NCI-H1105 treated with DMSO at 0.1 percent for 48 hours (cell line): Measurements from ENCODE around the gene NRG2.

ENCODE experiments used
- DNase-seq: peaks from one replicate; lab custom pipeline; 2025; lab: John Stamatoyannopoulos, UW

The NRG2 gene

GRCh38 chr5:140042643-140043507, at the start of gene NRG2:
NRG2 (minus strand) TSS chr5:140043299.
- peak; percentile 60 for DNase-seq

- no peak for DNase-seq
These were observed 47.2 kb upstream of the NRG2 start for GRCh38 chr5:140090251-140090650.

GRCh38 chr5:140084541-140084940, 41.4 kb upstream of the NRG2 start:
- DNase-seq: no peak

- DNase-seq: no peak
These were observed 40.6 kb upstream of the NRG2 start for GRCh38 chr5:140083650-140084049.

GRCh38 chr5:140083120-140083519, 40.0 kb upstream of the NRG2 start:
- no peak for DNase-seq

- no peak for DNase-seq
These were observed 33.7 kb upstream of the NRG2 start for GRCh38 chr5:140076788-140077187.

GRCh38 chr5:140076142-140076541, 33.0 kb upstream of the NRG2 start:
- DNase-seq: no peak

GRCh38 chr5:140075371-140075770, 32.3 kb upstream of the NRG2 start:
- no peak for DNase-seq

GRCh38 chr5:140073296-140073695, 30.2 kb upstream of the NRG2 start:
- no peak for DNase-seq

GRCh38 chr5:140072812-140073211, 29.7 kb upstream of the NRG2 start:
- DNase-seq: no peak

GRCh38 chr5:140060816-140061215, 17.7 kb upstream of the NRG2 start:
- DNase-seq: no peak

GRCh38 chr5:140058212-140058932, 15.3 kb upstream of the NRG2 start:
- no peak for DNase-seq

GRCh38 chr5:140056880-140057279, 13.8 kb upstream of the NRG2 start:
- no peak for DNase-seq

- DNase-seq: no peak
These were observed 12.1 kb upstream of the NRG2 start for GRCh38 chr5:140055152-140055551.

- peak; percentile 19 for DNase-seq
These were observed 11.1 kb upstream of the NRG2 start for GRCh38 chr5:140054086-140054689.

GRCh38 chr5:140051950-140052349, 8.9 kb upstream of the NRG2 start:
- no peak for DNase-seq

GRCh38 chr5:140049713-140050112, 6.6 kb upstream of the NRG2 start:
- DNase-seq: no peak

GRCh38 chr5:140049205-140049604, 6.1 kb upstream of the NRG2 start:
- DNase-seq: no peak

GRCh38 chr5:140044041-140044440, 942 bp upstream of the NRG2 start:
- no peak for DNase-seq

- DNase-seq: peak; percentile 21
These were observed 391 bp upstream of the NRG2 start for GRCh38 chr5:140043508-140043872.

GRCh38 chr5:140042393-140042642, 781 bp downstream of the NRG2 start:
- DNase-seq: no peak

GRCh38 chr5:140041492-140042392, 1.4 kb downstream of the NRG2 start:
- DNase-seq: peak; percentile 44
